K562 (cell line): ENCODE data around the gene AGPAT4. TPM values are rescaled to one million over a fixed set of nuclear protein-coding genes. Genes with fewer than 3 reads are reported as not detected.

Experiments
- ATAC-seq: fragments of 200-7000 bp; cut with Tn5 transposase; 3 replicates; pipeline ENCODE4 v1.9.1; 2020; ENCODE audit warnings: moderate library complexity
- BruUV-seq: library from RNA; stranded (reverse); fragments of 400-500 nt; replicated peaks from 2 replicates; lab custom pipeline; 2021; lab: Mats Ljungman, UMichigan
- CTCF ChIA-PET: fragments of 300-600 bp; formaldehyde crosslinking; extraction: SDS; loops from one replicate; lab custom pipeline; 2021; ENCODE audit warnings: low intra/inter-chr PET ratio; lab: Yijun Ruan, JAX
- POLR2A ChIA-PET: fragments of 300-600, 350-650 bp; sonication (Branson Sonifier 250); formaldehyde crosslinking; extraction: SDS; loops from one replicate; lab custom pipeline; 2021; ENCODE audit warnings: antibody characterized with exemption, inconsistent platforms; lab: Yijun Ruan, JAX
- DNase-seq, 4 experiments: peaks; one replicate each; pipeline versions ENCODE4 v3.0.0 to v3.0.0-alpha.2; 2011 to 2018; ENCODE audit warnings: low spot score in 3 of 4, mixed read lengths in 3 of 4; ENCODE audit errors: extremely low read depth in 1 of 4
- FAIRE-seq: peaks from 2 replicates; lab custom pipeline; 2011; peaks lifted over from hg19 to GRCh38; lab: Jason Lieb, UNC
- H2AFZ ChIP-seq: 2 replicates; pipeline ENCODE4 v1.6.0; 2011; ENCODE audit warnings: low read depth, low read length, control low read depth, inconsistent platforms
- H3K27ac ChIP-seq: fragments of 200-600 bp; 3 replicates; pipeline ENCODE4 v1.8.0; 2011; ENCODE audit warnings: low read depth, mild to moderate bottlenecking, control low read depth, inconsistent platforms, low read length, moderate library complexity, mixed read lengths; ENCODE audit errors: extremely low read depth
- H3K27me3 ChIP-seq, 2 experiments: fragments of 300-600 bp in 1 of 2; 2 replicates in 1 of 2; 3 replicates in 1 of 2; pipeline versions ENCODE4 v1.6.0 to v1.8.0; 2011; ENCODE audit warnings: inconsistent platforms in 2 of 2, low read length in 2 of 2, mild to moderate bottlenecking in 1 of 2, mixed read lengths in 1 of 2, moderate library complexity in 1 of 2; ENCODE audit not compliant: control insufficient read depth in 2 of 2, insufficient read depth in 2 of 2
- H3K36me3 ChIP-seq: fragments of 300-600 bp; 3 replicates; pipeline ENCODE4 v1.8.0; 2011; ENCODE audit warnings: mild to moderate bottlenecking, low read length, inconsistent platforms; ENCODE audit not compliant: control insufficient read depth, insufficient read depth
- H3K4me1 ChIP-seq, 2 experiments: fragments of 200-600 bp in 1 of 2; replicated peaks in 1 of 2; 2 replicates in 1 of 2; 3 replicates in 1 of 2; pipeline versions ENCODE4 v1.5.1 to v1.8.0; 2011; ENCODE audit warnings: inconsistent platforms in 2 of 2, low read length in 2 of 2, mild to moderate bottlenecking in 1 of 2, mixed read lengths in 1 of 2, moderate library complexity in 1 of 2; ENCODE audit not compliant: control insufficient read depth in 2 of 2, insufficient read depth in 2 of 2
- H3K4me2 ChIP-seq: 2 replicates; pipeline ENCODE4 v1.6.1; 2011; ENCODE audit warnings: low read length, control low read depth, inconsistent platforms, mixed read lengths; ENCODE audit not compliant: insufficient read depth
- H3K4me3 ChIP-seq: fragments of 200-600 bp; sonication (generic), shearing (Covaris generic); 2 replicates; pipeline ENCODE4 v1.5.1; 2016; ENCODE audit warnings: control low read depth, inconsistent platforms
- H3K79me2 ChIP-seq: fragments of 200-600 bp; 3 replicates; pipeline ENCODE4 v1.8.0; 2011; ENCODE audit warnings: low read length, inconsistent platforms; ENCODE audit not compliant: control insufficient read depth, insufficient read depth
- H3K9ac ChIP-seq, 2 experiments: 2 replicates each; pipeline versions ENCODE4 v1.6.0 to v1.6.1; 2011; ENCODE audit warnings: low read depth in 2 of 2, low read length in 2 of 2, control low read depth in 1 of 2, inconsistent platforms in 1 of 2, mild to moderate bottlenecking in 1 of 2, mixed read lengths in 1 of 2; ENCODE audit not compliant: insufficient read depth in 1 of 2
- H3K9me1 ChIP-seq: one replicate; pipeline ENCODE4 v1.6.0; 2011; ENCODE audit warnings: inconsistent platforms, mild to moderate bottlenecking, low read length, moderate library complexity; ENCODE audit not compliant: control insufficient read depth, insufficient read depth
- H3K9me3 ChIP-seq: replicated peaks from 2 replicates; pipeline ENCODE4 v1.5.1; 2011; ENCODE audit warnings: low read depth, low read length, inconsistent platforms; ENCODE audit not compliant: control insufficient read depth, insufficient read depth
- H4K20me1 ChIP-seq: replicated peaks from 2 replicates; pipeline ENCODE4 v1.6.1; 2011; ENCODE audit warnings: low read length, inconsistent platforms, mixed read lengths; ENCODE audit not compliant: control insufficient read depth, insufficient read depth
- CEBPZ ChIP-seq: fragments of 150-350 bp; IDR thresholded peaks from 2 replicates; pipeline ENCODE4 v1.6.1; 2014; ENCODE audit warnings: low read depth, mild to moderate bottlenecking, low read length, borderline replicate concordance
- FOS ChIP-seq: IDR thresholded peaks from 3 replicates; pipeline ENCODE4 v1.6.1; 2011; ENCODE audit not compliant: insufficient read length; ENCODE audit errors: extremely low read depth
- GATAD2B ChIP-seq: fragments of 450-650 bp; IDR thresholded peaks from 2 replicates; pipeline ENCODE4 v1.6.1; 2017; ENCODE audit warnings: mild to moderate bottlenecking, borderline replicate concordance
- GTF2E2 ChIP-seq: fragments of 200-800 bp; sonication (Bioruptor generic); IDR thresholded peaks from 2 replicates; pipeline ENCODE4 v1.6.1; 2016; ENCODE audit warnings: missing genetic modification characterization, missing compliant biosample characterization
- NFIC ChIP-seq: fragments of 450-650 bp; IDR thresholded peaks from 2 replicates; pipeline ENCODE4 v1.6.1; 2017; ENCODE audit warnings: mild to moderate bottlenecking, inconsistent platforms
- TRIM28 ChIP-seq: fragments of 450-650 bp; IDR thresholded peaks from 2 replicates; pipeline ENCODE4 v1.6.1; 2017
- ZBTB17 ChIP-seq: fragments of 450-650 bp; formaldehyde crosslinking; IDR thresholded peaks from 2 replicates; pipeline ENCODE4 v1.4.0; 2020; ENCODE audit warnings: mild to moderate bottlenecking
- ZFP36 ChIP-seq: fragments of 150-350 bp; IDR thresholded peaks from 2 replicates; pipeline ENCODE4 v1.6.1; 2018; ENCODE audit warnings: low read length, low read depth; ENCODE audit not compliant: partially characterized antibody
- ZNF57 ChIP-seq: fragments of 450-650 bp; formaldehyde crosslinking; IDR thresholded peaks from 2 replicates; pipeline ENCODE4 v1.4.0; 2020; ENCODE audit warnings: mild to moderate bottlenecking, moderate library complexity
- ZSCAN29 ChIP-seq: fragments of 450-650 bp; IDR thresholded peaks from 2 replicates; pipeline ENCODE4 v1.6.1; 2017
- WGBS: fragments of 100-300 bp; shearing (Covaris generic); methylation state at CpG from one replicate; pipeline ENCODE4 v1.1.6; 2016; ENCODE audit warnings: low coverage, mixed read lengths; ENCODE audit not compliant: insufficient coverage; ENCODE audit errors: missing lambda C conversion rate; 5-methylcytosine and 5-hydroxymethylcytosine counted together
- in situ Hi-C: fragments of 300-500 bp; cut with MboI; formaldehyde crosslinking; loops from 4 replicates; pipeline ENCODE4 v1.15.0; 2018; ENCODE audit warnings: inconsistent platforms, mixed read lengths
- intact Hi-C: fragments of 100-400 bp; cut with micrococcal nuclease; formaldehyde crosslinking; loops from 2 replicates; pipeline ENCODE4 v1.14.2; 2022
- polyA plus RNA-seq, 8 experiments: library from polyadenylated mRNA; depleted of rRNA in 4 of 8; stranded (reverse) in 5 of 8; unstranded in 3 of 8; fragments of >200 nt; fragmentation: Nextera tagmentation in 2 of 8; fragmentation: Illumina TruSeq in 1 of 8; extraction: Ambion mirVana in 2 of 8; extraction: Trizol in 1 of 8; gene quantifications; 2 replicates each; pipeline versions ENCODE4 v1.2.1 to v1.2.3, GENCODE V29; 2011 to 2014; ENCODE audit warnings: inconsistent platforms in 1 of 8, missing spikeins in 1 of 8
- total RNA-seq, 7 experiments: library from RNA; depleted of rRNA in 6 of 7; stranded (reverse); fragments of >200 nt in 6 of 7; fragmentation: Illumina TruSeq in 2 of 7; extraction: Trizol in 2 of 7; gene quantifications; 2 replicates each; pipeline versions ENCODE4 v1.2.1 to v1.2.3, GENCODE V29; 2011 to 2021; ENCODE audit warnings: low replicate concordance in 1 of 7
- TF ChIP-seq, protein P1 (sequence below): fragments of 250-450 bp; sonication (Bioruptor Pico); IDR thresholded peaks from 2 replicates; pipeline ENCODE4 v1.8.0; 2022; ENCODE audit warnings: moderate library complexity, mild to moderate bottlenecking, inconsistent platforms

AGPAT4 gene
- total and polyA plus RNA-seq, 9 of the 15 experiments (the other 6 are each of a cell fraction or from before 2014, with no cell fraction given): 2.2 to 15.0 (median 5.7) TPM

DNA sequence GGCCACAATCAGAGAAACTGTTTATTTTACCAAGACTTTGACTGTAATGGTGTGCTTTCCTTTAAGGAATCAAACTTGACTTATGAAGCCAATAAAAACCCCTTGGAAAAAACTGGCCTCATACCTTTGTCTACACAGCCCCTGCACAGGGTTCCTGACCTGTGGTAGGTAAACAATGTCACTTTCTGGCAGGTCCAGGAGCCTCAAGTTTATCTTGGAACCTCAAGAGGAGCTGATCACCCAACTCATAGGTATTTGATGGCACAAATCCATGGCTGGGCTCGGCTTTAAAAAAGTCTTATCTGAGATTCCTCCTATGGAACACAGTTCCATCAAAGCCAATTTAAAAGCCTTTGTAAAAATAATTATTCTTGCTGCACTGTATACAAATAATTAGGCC, 61.0 kb downstream of the AGPAT4 start:
- Histone ChIP-seq H3K9me1 (no peaks in the 10 kb centered on the region), H3K27ac (no peak overlapping the region), H3K9ac (no peak overlapping the region), H3K4me3 (no peak overlapping the region), H3K36me3 (no peaks in the 10 kb centered on the region; the same call in 2 of the 3 replicates), H3K79me2 (peaks cover 2% of the 10 kb centered on the region; the same call in 1 of the 3 replicates), H3K27me3 (no peaks in the 10 kb centered on the region; a peak in 1 of 5 replicates), H4K20me1 (no peaks in the 10 kb centered on the region), H3K4me1 (peaks cover 0 to 20% of the 10 kb centered on the region in 2 experiments; a peak in 3 of 5 replicates), H2AFZ (0 out of 2 replicates have a peak overlapping the region, but pooled peaks have one; percentile 19), H3K4me2 (no peak overlapping the region), H3K9me3 (peaks cover 19% of the 10 kb centered on the region)
- no peak for ATAC-seq
- CTCF ChIA-PET: no interaction called here
- TF ChIP-seq ZSCAN29 (0 out of 2 replicates have a peak, but pooled peaks have one; percentile 11), FOS (no peak)
- no peak for DNase-seq
- POLR2A ChIA-PET: interaction anchor here (1.1 kb wide), 1 partner anchor 15 kb away, joined by 3 read pairs; no protein-coding TSS in a partner anchor
- intact Hi-C loops (no loop called here), in situ Hi-C loops (no loop called here)
- no peak for FAIRE-seq
- 10% methylated on average over 1 of the region's 1 CpG for WGBS
- no TSS peak for BruUV-seq

DNA sequence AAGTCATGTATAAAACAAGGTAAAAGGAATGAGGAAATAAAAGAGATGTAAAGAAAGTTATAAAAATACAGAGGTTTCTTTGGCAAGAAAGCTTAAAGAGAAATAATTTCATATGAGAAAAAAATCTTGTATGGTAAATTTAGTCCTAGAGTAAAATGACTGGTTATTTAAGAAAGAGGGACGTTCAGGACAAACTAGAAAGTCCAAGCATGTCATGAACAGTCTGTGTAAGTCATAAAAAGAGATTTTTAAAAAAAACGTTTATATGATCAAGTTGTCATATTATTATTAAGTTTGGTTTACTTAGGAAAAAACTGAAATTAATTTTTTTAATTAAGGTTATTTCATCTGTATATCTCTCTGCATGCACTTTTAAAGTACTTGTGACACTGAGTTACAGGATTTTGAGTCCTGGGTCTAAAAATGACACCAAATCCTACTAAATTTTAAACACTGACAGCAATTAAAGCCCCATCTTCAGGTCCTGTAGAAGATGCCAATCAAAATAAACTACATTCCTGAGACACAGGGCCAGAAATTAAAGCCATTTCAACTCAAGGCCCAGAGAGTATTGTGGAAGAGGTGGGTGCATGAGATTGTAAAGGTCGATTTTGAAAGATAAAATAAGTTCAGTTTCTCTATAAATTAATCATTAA, 62.4 kb downstream of the AGPAT4 start:
- in situ Hi-C loops: no loop called here
- peaks cover 2% of the 10 kb centered on the region; the same call in 1 of the 3 replicates for H3K79me2 ChIP-seq
- H3K9ac ChIP-seq: no peak overlapping the region
- ATAC-seq (no peak), FAIRE-seq (no peak), DNase-seq (peak in 1 of 4 experiments; percentile 55)
- H3K4me1 ChIP-seq: peaks cover 0 to 33% of the 10 kb centered on the region in 2 experiments; a peak in 4 of 5 replicates
- H3K4me3 ChIP-seq: no peak overlapping the region
- CTCF ChIA-PET: no interaction called here
- no peaks in the 10 kb centered on the region for H3K9me1 ChIP-seq
- H3K27ac ChIP-seq: no peak overlapping the region
- no peaks in the 10 kb centered on the region; the same call in 2 of the 3 replicates for H3K36me3 ChIP-seq
- no peaks in the 10 kb centered on the region; a peak in 1 of 5 replicates for H3K27me3 ChIP-seq
- H4K20me1 ChIP-seq: no peaks in the 10 kb centered on the region
- POLR2A ChIA-PET: no interaction called here
- no peak overlapping the region for H2AFZ ChIP-seq
- no TSS peak for BruUV-seq
- H3K9me3 ChIP-seq: peaks cover 11% of the 10 kb centered on the region
- 22% methylated on average over 3 of the region's 3 CpGs for whole genome bisulfite sequencing
- intact Hi-C loops: no loop called here
- H3K4me2 ChIP-seq: no peak overlapping the region
- TF ChIP-seq ZFP36: peak; percentile 91
- no peak for TF ChIP-seq ZBTB17
- TF ChIP-seq NFIC: no peak
- TF ChIP-seq, protein P1, sequence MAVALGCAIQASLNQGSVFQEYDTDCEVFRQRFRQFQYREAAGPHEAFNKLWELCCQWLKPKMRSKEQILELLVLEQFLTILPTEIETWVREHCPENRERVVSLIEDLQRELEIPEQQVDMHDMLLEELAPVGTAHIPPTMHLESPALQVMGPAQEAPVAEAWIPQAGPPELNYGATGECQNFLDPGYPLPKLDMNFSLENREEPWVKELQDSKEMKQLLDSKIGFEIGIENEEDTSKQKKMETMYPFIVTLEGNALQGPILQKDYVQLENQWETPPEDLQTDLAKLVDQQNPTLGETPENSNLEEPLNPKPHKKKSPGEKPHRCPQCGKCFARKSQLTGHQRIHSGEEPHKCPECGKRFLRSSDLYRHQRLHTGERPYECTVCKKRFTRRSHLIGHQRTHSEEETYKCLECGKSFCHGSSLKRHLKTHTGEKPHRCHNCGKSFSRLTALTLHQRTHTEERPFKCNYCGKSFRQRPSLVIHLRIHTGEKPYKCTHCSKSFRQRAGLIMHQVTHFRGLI (CRISPR knock-in tag): no peak
- 0 out of 2 replicates have a peak, but pooled peaks have one; percentile 16 for TF ChIP-seq GATAD2B
- peak; percentile 70; the same call in 1 of the 2 replicates for TF ChIP-seq CEBPZ
- TF ChIP-seq GTF2E2 (tag): no peak
- TF ChIP-seq TRIM28: peak; percentile 73
- TF ChIP-seq ZNF57 (CRISPR knock-in tag): no peak
